Stimulated activated CD8-positive, alpha-beta memory T cell treated with anti-CD3 and anti-CD28 coated beads, Interleukin-7, amount 100 ng/mL, for 48 hours (primary cell): ENCODE data around the gene RBKS.

Source experiments
- DNase-seq, 2 donors: peaks; one replicate each; pipeline ENCODE4 v3.0.0-alpha.2; 2020; ENCODE audit warnings: low read depth in 1 of 2; ENCODE audit errors: extremely low read depth in 1 of 2

Gene RBKS

GRCh38 chr2:27890146-27890923, at the start of gene RBKS, which contains the start of gene BABAM2:
RBKS (minus strand) TSS chr2:27890387; CDS start chr2:27890345, 42 bp downstream.
BABAM2 (plus strand) TSS chr2:27890729; CDS start chr2:27894557, 3,828 bp downstream.
- DNase-seq = peak; percentile 81 to 88

GRCh38 chr2:27935026-27935425, 44.8 kb upstream of the RBKS start:
- DNase-seq = no peak

DNA sequence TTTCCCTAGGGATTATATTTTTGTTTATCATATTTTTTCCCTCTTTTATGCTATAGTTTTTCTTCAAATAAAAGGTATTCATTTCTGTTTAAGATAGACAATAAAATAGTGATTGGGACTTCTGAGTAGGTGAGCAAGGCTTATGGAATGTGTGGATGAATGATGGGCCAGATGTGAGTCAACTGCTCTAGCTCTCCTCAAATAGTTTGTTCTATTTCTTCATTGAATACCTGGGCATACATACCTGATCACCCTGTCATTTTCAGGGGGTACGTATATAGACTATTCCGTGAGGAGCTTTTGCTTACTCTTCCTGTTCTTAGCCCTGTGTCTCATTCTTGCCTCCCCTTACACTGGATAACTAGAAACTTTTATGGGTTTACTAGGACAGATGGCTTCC, 42.2 kb upstream of the RBKS start:
- DNase-seq = no peak

GRCh38 chr2:27931361-27931950, 41.3 kb upstream of the RBKS start:
- DNase-seq = no peak

GRCh38 chr2:27929916-27930486, 39.8 kb upstream of the RBKS start:
- DNase-seq = no peak

DNA sequence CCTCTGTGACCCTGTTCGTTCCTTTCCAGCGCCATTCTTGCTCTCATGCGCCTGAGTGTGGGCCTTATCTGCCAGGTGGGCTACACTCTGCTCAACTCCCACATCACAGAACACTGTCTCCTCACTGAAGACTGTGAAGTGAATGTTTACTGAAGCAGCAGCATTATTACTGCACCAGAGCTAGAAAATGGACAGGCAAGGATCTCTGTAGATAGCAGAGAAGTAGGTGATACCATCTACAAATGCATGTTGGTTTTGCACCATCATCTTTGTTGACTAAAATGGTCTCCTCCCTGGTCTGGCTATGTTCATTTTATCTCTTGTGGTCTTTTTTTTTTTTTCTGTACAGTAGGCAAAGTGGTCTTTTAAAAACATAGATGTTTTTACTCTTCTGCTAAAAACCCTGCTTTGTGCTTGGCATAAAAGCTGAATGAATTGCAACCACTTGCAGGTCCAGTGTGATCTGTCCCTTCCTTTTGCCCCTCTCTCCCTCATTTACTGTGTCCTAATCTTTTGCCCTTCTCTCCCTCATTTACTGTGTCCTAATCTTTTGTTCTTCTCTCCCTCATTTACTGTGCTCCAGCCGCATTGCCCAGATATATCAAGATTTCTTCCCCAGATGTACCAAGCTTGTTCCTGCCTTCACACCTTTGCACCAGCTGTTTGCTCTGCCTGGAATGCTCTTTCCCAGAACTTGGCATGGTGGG, 35.7 kb upstream of the RBKS start:
- no peak for DNase-seq

DNA sequence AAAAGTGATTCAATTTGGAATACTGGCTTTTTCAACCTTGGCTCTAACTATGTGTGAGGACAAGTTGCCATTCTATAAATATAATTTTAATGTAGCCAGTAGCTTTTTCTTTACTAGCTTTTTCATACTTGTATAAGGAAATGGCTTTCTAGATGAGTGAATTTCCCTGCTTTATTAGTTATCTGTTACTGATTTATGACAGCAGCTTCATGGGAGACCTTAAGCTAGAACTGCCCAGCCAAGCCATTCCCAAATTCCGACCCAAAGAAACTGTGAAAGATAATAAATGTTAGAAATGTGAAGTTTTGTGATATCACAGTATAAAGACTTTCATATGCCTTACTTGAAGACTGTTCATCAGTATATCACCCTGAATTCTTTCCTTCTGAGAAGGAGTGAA, 32.7 kb upstream of the RBKS start:
- DNase-seq = no peak

DNA sequence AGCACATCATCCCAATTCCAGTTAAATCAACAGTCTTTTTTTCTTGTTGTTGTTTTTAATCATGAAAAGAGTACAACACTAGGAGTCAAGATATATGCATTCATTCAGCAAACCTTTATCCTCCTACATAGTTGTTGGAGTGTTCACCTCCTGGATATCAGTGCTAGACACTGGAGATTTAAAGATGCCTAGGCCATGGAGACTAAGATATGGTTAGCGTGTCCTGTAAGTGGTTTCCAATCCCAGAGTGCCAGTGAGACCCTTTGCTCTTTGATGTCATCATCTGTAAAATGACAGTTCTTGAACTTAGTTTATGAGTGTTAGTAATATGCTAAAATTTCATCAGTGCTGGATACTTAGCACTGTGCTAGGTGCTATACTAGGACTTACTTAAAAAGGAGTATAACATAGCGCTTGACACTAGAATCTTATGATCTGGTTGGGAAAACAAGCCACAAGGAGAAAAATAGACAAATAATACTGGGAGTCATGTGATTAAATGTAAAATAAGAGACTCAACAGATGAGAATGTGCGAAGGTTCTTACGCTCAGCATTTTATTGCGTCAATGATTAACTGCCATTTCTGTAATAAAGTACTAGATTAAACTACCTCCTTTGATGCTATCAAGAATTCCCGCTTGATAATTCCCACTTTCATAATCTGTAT, 31.8 kb upstream of the RBKS start:
- no peak for DNase-seq

- no peak for DNase-seq
These were observed 31.2 kb upstream of the RBKS start for GRCh38 chr2:27921424-27921823.

DNA sequence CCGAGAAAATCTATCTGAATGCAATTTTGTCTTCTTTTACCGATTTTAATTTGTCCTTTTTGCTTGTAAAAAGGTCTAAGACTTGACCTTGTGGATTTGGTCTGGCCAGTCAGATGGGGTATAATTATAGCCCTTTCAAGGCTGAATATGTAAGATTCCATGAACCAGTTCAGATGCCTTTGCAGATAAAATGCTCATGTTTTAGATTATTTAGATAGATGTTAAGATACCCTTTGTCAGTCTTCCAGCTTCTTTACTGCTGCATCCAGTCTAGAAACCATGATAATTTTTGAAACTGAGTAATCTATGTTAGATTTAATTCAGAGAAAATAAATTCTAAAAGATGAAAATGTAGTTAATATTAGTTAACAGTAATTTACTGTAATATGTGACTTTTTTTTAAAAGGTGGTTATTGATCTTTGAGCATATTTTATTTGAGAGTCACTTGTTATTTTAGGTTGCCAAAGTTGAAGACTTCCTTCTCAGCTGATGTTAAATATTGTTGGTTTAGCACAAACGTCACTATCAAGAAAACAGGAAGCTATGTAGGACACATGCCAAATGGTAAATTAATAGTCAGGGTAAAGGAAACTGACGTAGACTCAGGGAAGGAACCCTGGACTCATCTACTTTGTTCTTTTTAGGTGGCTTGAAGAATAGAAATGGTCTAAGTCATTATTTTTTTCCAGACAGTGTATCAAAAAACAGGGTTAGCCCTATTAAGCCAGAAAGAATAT, 30.1 kb upstream of the RBKS start:
- no peak for DNase-seq

GRCh38 chr2:27916293-27916995, 26.3 kb upstream of the RBKS start:
- DNase-seq = no peak

- DNase-seq = no peak
These were observed 25.7 kb upstream of the RBKS start for GRCh38 chr2:27915874-27916273.

- DNase-seq = no peak
These were observed 25.0 kb upstream of the RBKS start for GRCh38 chr2:27915191-27915590.

- no peak for DNase-seq
These were observed 24.6 kb upstream of the RBKS start for GRCh38 chr2:27914805-27915175.

DNA sequence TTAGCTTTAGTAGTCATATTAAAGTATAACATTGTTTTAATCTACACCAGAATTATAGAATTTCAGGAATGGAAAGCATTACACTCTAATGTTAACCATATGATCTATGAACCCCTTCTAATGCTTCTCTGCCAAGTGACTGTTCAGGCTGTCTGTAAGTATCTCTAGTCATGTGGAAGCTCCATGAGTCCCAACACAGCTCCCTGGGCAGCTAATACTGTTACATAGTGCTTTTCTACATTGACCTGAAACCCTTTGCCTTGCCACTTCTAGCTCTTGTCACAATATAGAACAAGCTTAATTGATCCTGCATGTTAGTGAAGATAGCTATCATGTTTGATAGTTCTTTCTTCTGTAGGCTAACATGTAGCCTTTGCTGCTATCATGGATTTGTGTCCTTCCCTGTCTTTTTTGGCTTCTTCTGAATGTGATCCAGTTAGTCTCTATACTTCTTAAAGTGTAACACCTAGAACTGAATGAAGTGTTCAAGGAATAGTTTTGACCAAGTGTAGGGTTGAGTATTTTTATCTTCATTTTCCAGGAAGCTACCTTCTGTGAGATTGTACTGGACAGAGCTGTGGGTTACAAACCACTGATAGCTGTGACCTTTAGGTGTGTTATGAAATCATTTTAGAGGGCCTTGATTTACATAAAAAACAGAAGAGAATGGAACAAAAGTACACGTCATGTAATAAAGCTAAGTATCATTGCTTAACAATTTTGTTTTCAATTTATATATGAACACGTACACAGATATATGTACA, 24.0 kb upstream of the RBKS start:
- DNase-seq = no peak

DNA sequence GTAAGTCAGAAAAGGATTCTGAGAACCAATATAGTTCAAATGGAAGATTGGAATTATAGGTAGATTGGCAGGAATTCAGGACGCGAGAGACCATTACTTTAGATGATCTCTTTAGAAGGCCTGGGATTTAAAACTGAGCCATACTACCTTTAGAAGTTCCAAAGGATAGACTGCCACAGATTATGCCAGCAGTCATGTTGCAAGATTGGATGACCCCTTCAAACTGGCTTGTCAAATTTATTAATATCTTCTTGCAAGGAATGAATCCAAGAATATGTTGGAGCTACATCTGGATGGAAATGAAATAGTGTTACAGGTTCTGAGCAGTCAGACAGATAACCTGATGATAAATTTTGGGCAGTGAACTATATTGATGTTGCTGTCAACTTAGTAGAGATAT, 22.3 kb upstream of the RBKS start:
- DNase-seq = no peak

GRCh38 chr2:27911458-27912210, 21.4 kb upstream of the RBKS start:
- no peak for DNase-seq

DNA sequence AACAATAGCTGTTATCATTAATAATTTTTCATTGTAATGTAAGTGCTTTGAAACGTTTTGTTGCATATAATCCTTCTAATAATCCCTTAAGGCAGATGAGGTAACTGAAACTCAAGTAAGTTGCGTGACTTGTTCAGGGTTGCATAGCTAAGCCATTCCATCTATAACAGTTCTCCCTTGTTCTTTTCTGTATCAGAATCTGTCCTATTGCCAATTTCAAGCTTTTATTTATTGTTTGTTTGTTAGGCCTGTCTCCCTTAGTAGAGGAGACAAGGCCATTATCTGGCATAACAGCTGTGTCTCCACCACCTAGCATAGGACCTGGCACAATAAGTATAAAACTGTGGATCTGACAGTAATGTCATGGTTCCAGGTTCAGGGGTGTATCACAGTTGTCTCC, 19.7 kb upstream of the RBKS start:
- DNase-seq = no peak
